NCI-H1105 treated with DMSO at 0.1 percent for 48 hours (cell line): ENCODE measurements around the gene SCARB1.

Source experiments
- DNase-seq: peaks from one replicate; lab custom pipeline; 2025; lab: John Stamatoyannopoulos, UW

Gene SCARB1

GRCh38 chr12:124842073-124842749 is 21.5 kb downstream of the SCARB1 start:
- no peak for DNase-seq

- DNase-seq: no peak
These were observed 22.1 kb downstream of the SCARB1 start for GRCh38 chr12:124841558-124841945.

GRCh38 chr12:124837958-124838803 is 25.5 kb downstream of the SCARB1 start:
- DNase-seq: no peak

GRCh38 chr12:124837249-124837897 is 26.3 kb downstream of the SCARB1 start:
- DNase-seq: no peak

GRCh38 chr12:124836759-124837158 is 26.9 kb downstream of the SCARB1 start:
- DNase-seq: no peak

GRCh38 chr12:124835656-124836410 is 27.8 kb downstream of the SCARB1 start:
- no peak for DNase-seq

GRCh38 chr12:124834822-124835221 is 28.8 kb downstream of the SCARB1 start:
- DNase-seq: no peak

- no peak for DNase-seq
These were observed 30.0 kb downstream of the SCARB1 start for GRCh38 chr12:124833693-124834122.

GRCh38 chr12:124832856-124833255 is 30.8 kb downstream of the SCARB1 start:
- no peak for DNase-seq

- DNase-seq: no peak
These were observed 32.1 kb downstream of the SCARB1 start for GRCh38 chr12:124831590-124831989.

GRCh38 chr12:124830306-124830705 is 33.4 kb downstream of the SCARB1 start:
- DNase-seq: no peak

- no peak for DNase-seq
These were observed 33.9 kb downstream of the SCARB1 start for GRCh38 chr12:124829708-124830304.

- DNase-seq: no peak
These were observed 34.5 kb downstream of the SCARB1 start for GRCh38 chr12:124829008-124829707.

GRCh38 chr12:124828264-124829007 is 35.2 kb downstream of the SCARB1 start:
- DNase-seq: no peak

- no peak for DNase-seq
These were observed 36.0 kb downstream of the SCARB1 start for GRCh38 chr12:124827588-124828184.

- no peak for DNase-seq
These were observed 39.5 kb downstream of the SCARB1 start for GRCh38 chr12:124824195-124824594.

- no peak for DNase-seq
These were observed 40.2 kb downstream of the SCARB1 start for GRCh38 chr12:124823272-124823970.

- DNase-seq: no peak
These were observed 41.4 kb downstream of the SCARB1 start for GRCh38 chr12:124822218-124822617.
